ENCODE results near the gene RTL10.

The RTL10 gene, protein sequence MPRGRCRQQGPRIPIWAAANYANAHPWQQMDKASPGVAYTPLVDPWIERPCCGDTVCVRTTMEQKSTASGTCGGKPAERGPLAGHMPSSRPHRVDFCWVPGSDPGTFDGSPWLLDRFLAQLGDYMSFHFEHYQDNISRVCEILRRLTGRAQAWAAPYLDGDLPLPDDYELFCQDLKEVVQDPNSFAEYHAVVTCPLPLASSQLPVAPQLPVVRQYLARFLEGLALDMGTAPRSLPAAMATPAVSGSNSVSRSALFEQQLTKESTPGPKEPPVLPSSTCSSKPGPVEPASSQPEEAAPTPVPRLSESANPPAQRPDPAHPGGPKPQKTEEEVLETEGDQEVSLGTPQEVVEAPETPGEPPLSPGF

DNA sequence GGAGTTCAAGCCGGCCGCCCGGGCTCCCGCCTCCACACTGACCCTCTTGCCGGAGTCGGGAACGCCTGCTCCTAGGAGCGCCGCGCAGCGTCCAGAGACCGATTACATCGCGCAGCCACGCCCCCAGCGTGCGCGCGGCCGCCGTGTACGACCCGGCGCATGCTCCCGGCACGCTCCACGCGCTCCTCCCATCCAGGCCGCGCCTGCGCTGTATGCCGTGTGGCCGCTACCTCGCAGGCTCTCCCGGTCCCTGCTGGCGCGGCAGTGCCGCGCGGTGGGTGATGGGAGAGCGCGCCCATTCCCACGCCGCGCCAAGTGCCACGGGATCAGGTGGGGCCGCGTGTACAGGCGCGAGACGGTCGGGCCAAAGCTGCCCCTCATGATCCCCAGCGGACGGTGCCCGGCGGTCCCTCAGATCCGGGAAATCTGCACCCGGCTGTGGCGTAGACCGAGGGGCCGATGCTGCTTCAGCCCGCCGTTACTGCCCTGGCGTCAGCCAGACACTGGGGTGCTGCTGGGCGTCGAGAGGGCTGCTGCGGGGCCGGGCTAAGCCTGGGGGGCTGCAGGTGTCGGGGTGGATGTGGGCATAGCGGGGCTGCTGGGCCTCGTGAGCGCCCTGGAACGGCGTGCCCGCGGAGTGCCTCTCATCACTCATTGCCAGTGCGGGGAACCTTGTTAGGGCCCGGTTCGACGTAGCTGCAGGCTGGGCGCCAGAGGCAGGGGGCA, at the start of gene RTL10, which contains the start of gene GNB1L:
RTL10 (minus strand) TSS at position 97 of the 726 bp plus-strand sequence. CDS start 2,613 bp downstream, outside the sequence.
GNB1L (minus strand) TSS at position 97 of the 726 bp plus-strand sequence. CDS start 33,519 bp downstream, outside the sequence.
- Histone ChIP-seq H3K9me2 (replicated peaks; ENCODE audit: insufficient read depth, low read length) (no peaks in the 10 kb centered on the region), H3K4me3 (ENCODE audit: low read length) (peak within 1 kb of the TSS; percentile 84), H3K79me2 (ENCODE audit: low read length) (peaks cover 59% of the 10 kb centered on the region), H3F3A (ENCODE audit: insufficient read depth, low read length) (peaks cover 3% of the 10 kb centered on the region; the same call in 1 of the 2 replicates), H4K20me1 (ENCODE audit: insufficient read depth, low read length) (no peaks in the 10 kb centered on the region), H3K36me3 (replicated peaks; ENCODE audit: insufficient read depth, low read length) (no peaks in the 10 kb centered on the region), H3K27me3 (replicated peaks; ENCODE audit: insufficient read depth, low read length) (no peaks in the 10 kb centered on the region), H3K9ac (ENCODE audit: low read length) (peak within 1 kb of the TSS; percentile 95), H2AFZ (ENCODE audit: low read length) (peak within 1 kb of the TSS; percentile 73), H3K27ac (ENCODE audit: low read length) (peak within 1 kb of the TSS; percentile 65), H3K4me1 (ENCODE audit: low read length) (peaks cover 31% of the 10 kb centered on the region), H3K9me3 (replicated peaks; ENCODE audit: insufficient read depth, low read length) (no peaks in the 10 kb centered on the region), H3K4me2 (ENCODE audit: low read depth, low read length) (peak within 1 kb of the TSS; percentile 96)
- TF ChIP-seq EZH2phosphoT487 (IDR thresholded peaks at IDR 0.05; ENCODE audit: low read length), result no peak
- TF ChIP-seq, protein P1, sequence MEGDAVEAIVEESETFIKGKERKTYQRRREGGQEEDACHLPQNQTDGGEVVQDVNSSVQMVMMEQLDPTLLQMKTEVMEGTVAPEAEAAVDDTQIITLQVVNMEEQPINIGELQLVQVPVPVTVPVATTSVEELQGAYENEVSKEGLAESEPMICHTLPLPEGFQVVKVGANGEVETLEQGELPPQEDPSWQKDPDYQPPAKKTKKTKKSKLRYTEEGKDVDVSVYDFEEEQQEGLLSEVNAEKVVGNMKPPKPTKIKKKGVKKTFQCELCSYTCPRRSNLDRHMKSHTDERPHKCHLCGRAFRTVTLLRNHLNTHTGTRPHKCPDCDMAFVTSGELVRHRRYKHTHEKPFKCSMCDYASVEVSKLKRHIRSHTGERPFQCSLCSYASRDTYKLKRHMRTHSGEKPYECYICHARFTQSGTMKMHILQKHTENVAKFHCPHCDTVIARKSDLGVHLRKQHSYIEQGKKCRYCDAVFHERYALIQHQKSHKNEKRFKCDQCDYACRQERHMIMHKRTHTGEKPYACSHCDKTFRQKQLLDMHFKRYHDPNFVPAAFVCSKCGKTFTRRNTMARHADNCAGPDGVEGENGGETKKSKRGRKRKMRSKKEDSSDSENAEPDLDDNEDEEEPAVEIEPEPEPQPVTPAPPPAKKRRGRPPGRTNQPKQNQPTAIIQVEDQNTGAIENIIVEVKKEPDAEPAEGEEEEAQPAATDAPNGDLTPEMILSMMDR (IDR thresholded peaks at IDR 0.05; ENCODE audit: low read length), result no peak; the same call in 1 of the 2 replicates
- no peak for TF ChIP-seq EZH2 (optimal IDR thresholded peaks at IDR 0.05; ENCODE audit: low read depth, low read length)
- peak; percentile 98 for DNase-seq

DNA sequence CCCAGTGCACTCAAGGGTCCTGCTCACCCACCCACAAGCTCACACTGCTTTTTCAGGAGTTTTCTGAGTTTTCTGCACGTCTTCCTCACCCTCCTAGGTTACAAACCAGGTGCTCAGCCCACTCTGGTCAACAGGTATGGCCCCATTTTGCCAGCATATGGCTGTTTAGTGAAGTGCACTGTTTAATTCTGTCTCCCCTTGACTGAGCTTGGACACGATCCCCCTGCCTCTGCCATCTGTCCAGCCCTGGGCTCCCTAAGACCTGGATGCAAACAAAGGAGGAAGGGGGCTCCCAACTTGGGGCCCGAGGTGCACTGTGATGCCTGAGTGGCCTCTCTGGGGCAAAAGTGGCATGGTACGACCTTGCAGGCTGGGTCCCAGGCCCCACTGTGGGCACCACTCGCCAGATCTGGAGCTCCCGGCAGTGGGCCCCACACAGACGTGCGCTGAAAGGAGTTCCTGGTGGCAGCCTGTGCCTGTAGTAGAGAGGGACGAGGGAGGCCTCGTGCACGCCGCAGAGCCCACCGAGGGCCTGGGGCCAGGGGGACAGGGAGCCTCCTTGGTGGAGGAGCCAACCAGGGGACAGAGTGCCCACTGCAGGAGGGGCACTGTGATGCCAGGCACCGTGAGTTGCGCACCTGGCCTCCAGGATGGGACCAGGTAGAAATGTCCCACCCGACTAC, 49.6 kb upstream of the RTL10 start:
- Histone ChIP-seq H3F3A (ENCODE audit: insufficient read depth, low read length) (no peaks in the 10 kb centered on the region), H3K27ac (ENCODE audit: low read length) (no peak overlapping the region), H3K9ac (ENCODE audit: low read length) (no peak overlapping the region), H2AFZ (ENCODE audit: low read length) (no peak overlapping the region), H3K9me3 (replicated peaks; ENCODE audit: insufficient read depth, low read length) (no peaks in the 10 kb centered on the region), H3K36me3 (replicated peaks; ENCODE audit: insufficient read depth, low read length) (no peaks in the 10 kb centered on the region), H4K20me1 (ENCODE audit: insufficient read depth, low read length) (no peaks in the 10 kb centered on the region), H3K4me3 (ENCODE audit: low read length) (no peak overlapping the region), H3K79me2 (ENCODE audit: low read length) (no peaks in the 10 kb centered on the region), H3K9me2 (replicated peaks; ENCODE audit: insufficient read depth, low read length) (no peaks in the 10 kb centered on the region), H3K4me1 (ENCODE audit: low read length) (no peaks in the 10 kb centered on the region), H3K4me2 (ENCODE audit: low read depth, low read length) (no peak overlapping the region), H3K27me3 (replicated peaks; ENCODE audit: insufficient read depth, low read length) (no peaks in the 10 kb centered on the region)
- DNase-seq, result no peak
- TF ChIP-seq EZH2phosphoT487 (IDR thresholded peaks at IDR 0.05; ENCODE audit: low read length), result no peak
- no peak for TF ChIP-seq EZH2 (optimal IDR thresholded peaks at IDR 0.05; ENCODE audit: low read depth, low read length)
- TF ChIP-seq, protein P1 (IDR thresholded peaks at IDR 0.05; ENCODE audit: low read length), result no peak

DNA sequence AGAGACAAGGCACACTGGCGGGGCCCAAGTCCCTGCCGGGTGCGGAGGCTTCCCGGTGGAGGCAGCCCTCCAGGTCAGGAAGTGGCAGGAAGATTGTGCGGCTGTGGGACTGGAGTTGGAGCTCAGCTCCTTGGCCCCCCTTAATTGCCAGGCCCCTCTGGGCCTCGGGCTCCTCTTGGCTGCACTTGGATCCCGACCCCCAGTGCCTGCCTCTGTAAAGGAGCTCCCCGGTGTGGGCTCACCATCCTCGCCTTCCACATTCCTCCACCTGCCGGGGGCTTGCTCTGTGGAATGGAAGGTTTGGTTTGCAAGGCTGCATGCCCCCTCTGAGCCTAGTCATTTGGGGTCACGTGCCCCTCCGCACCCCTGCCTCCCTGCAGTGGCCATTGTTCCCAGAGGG, 48.8 kb upstream of the RTL10 start:
- H3K27ac ChIP-seq (ENCODE audit: low read length), result no peak overlapping the region

More for the DNA sequence above, 48.8 kb upstream of the RTL10 start:
- Histone ChIP-seq H3K79me2 (ENCODE audit: low read length) (no peaks in the 10 kb centered on the region), H3K9me3 (replicated peaks; ENCODE audit: insufficient read depth, low read length) (no peaks in the 10 kb centered on the region), H3K9me2 (replicated peaks; ENCODE audit: insufficient read depth, low read length) (no peaks in the 10 kb centered on the region), H3K4me3 (ENCODE audit: low read length) (no peak overlapping the region), H3K27me3 (replicated peaks; ENCODE audit: insufficient read depth, low read length) (no peaks in the 10 kb centered on the region), H3F3A (ENCODE audit: insufficient read depth, low read length) (no peaks in the 10 kb centered on the region), H3K36me3 (replicated peaks; ENCODE audit: insufficient read depth, low read length) (no peaks in the 10 kb centered on the region), H3K4me2 (ENCODE audit: low read depth, low read length) (no peak overlapping the region), H2AFZ (ENCODE audit: low read length) (no peak overlapping the region), H3K4me1 (ENCODE audit: low read length) (no peaks in the 10 kb centered on the region), H4K20me1 (ENCODE audit: insufficient read depth, low read length) (no peaks in the 10 kb centered on the region), H3K9ac (ENCODE audit: low read length) (no peak overlapping the region)
- TF ChIP-seq EZH2 (optimal IDR thresholded peaks at IDR 0.05; ENCODE audit: low read depth, low read length) (no peak), EZH2phosphoT487 (IDR thresholded peaks at IDR 0.05; ENCODE audit: low read length) (no peak)
- TF ChIP-seq, protein P1 (IDR thresholded peaks at IDR 0.05; ENCODE audit: low read length), result no peak
- no peak for DNase-seq

Data from MM.1S (cell line).